Measurements from ENCODE around the gene DNAJC12. TPM values are rescaled to one million over a fixed set of nuclear protein-coding genes. Genes with fewer than 3 reads are reported as not detected.
A peak's percentile ranks its signal among the peaks of the same experiment; 100 is the strongest.

Gene DNAJC12
- polyA plus RNA-seq, 2 of the 4 experiments (the other 2 are of a cell fraction) = 19.1 to 80.0 TPM

GRCh38 chr10:67790534-67791408 lies 47.2 kb downstream of the DNAJC12 start:
- FAIRE-seq (no peak), ATAC-seq (no peak), DNase-seq (ENCODE audit: low read depth in 1 of 2, low spot score in 1 of 2) (peak in 1 of 2 experiments; percentile 55)
- WGBS (ENCODE audit: missing lambda C conversion rate) = 59% methylated on average over 6 of the region's 6 CpGs
- Histone ChIP-seq H3K4me2 (peak overlapping the region; percentile 32), H3K27ac (peak overlapping the region; percentile 67 to 81), H3K9me3 (no peaks in the 10 kb centered on the region), H3K4me3 (no peak overlapping the region), H3K4me1 (peaks cover 41% of the 10 kb centered on the region)
- ChIA-PET POLR2A (no interaction called here), CTCF (interaction anchor here (0.7 to 3.8 kb wide), 4 partner anchors 12 to 511 kb away, joined by 3 to 49 read pairs (median 8); partner anchors contain the start of gene SIRT1)
- TF ChIP-seq POLR2AphosphoS2 (conservative IDR thresholded peaks at IDR 0.05; ENCODE audit: low read length) = no peak
- TF ChIP-seq CEBPB (IDR thresholded peaks at IDR 0.05) = peak; percentile 67 to 75
- TF ChIP-seq ZFP36 (IDR thresholded peaks at IDR 0.05; ENCODE audit: borderline replicate concordance, partially characterized antibody) = no peak
- no peak for TF ChIP-seq FOSB (CRISPR knock-in tag; IDR thresholded peaks at IDR 0.05)
- TF ChIP-seq FOSL2 (IDR thresholded peaks at IDR 0.05) = no peak
- TF ChIP-seq FOSL2 (CRISPR knock-in tag; IDR thresholded peaks at IDR 0.05) = 0 out of 2 replicates have a peak, but pooled peaks have one; percentile 7

- Histone ChIP-seq H3K27ac (peak overlapping the region; percentile 21 to 57; a peak in 4 of 6 replicates), H3K4me2 (no peak overlapping the region), H3K9me3 (no peaks in the 10 kb centered on the region), H3K4me3 (no peak overlapping the region), H3K4me1 (peaks cover 41% of the 10 kb centered on the region)
- ChIA-PET CTCF (interaction anchor here (0.5 to 3.8 kb wide), 7 partner anchors 11 to 96 kb away, joined by 3 to 49 read pairs (median 5); partner anchors contain the start of gene SIRT1), POLR2A (no interaction called here)
- 94% methylated on average over 2 of the region's 2 CpGs for WGBS (ENCODE audit: missing lambda C conversion rate)
- FAIRE-seq (no peak), DNase-seq (ENCODE audit: low read depth in 1 of 2, low spot score in 1 of 2) (no peak), ATAC-seq (no peak)
- TF ChIP-seq ATOH8 (CRISPR knock-in tag; IDR thresholded peaks at IDR 0.05; ENCODE audit: low read depth) (no peak), BHLHE40 (IDR thresholded peaks at IDR 0.05; ENCODE audit: low read depth, low read length) (no peak), MYC (IDR thresholded peaks at IDR 0.05; ENCODE audit: borderline replicate concordance, low read length) (no peak), MAFK (IDR thresholded peaks at IDR 0.05; ENCODE audit: partially characterized antibody) (no peak), RAD21 (conservative IDR thresholded peaks at IDR 0.05 in 1 of 2, IDR thresholded peaks at IDR 0.05 in 1 of 2) (no peak), NPAS2 (CRISPR knock-in tag; IDR thresholded peaks at IDR 0.05; ENCODE audit: borderline replicate concordance) (no peak), EP300 (IDR thresholded peaks at IDR 0.05) (no peak), SMC3 (IDR thresholded peaks at IDR 0.05) (no peak), SREBF2 (IDR thresholded peaks at IDR 0.05) (no peak), FOSB (CRISPR knock-in tag; IDR thresholded peaks at IDR 0.05) (no peak)
Measured at GRCh38 chr10:67789769-67790168, 48.2 kb downstream of the DNAJC12 start.

GRCh38 chr10:67788028-67788886 lies 49.7 kb downstream of the DNAJC12 start:
- DNase-seq (ENCODE audit: low read depth in 1 of 2, low spot score in 1 of 2) (peak; percentile 77), FAIRE-seq (no peak), ATAC-seq (peak; percentile 91 to 95)
- Histone ChIP-seq H3K27ac (peak overlapping the region; percentile 57 to 69), H3K4me3 (no peak overlapping the region), H3K4me1 (peaks cover 32% of the 10 kb centered on the region), H3K4me2 (peak overlapping the region; percentile 69), H3K9me3 (no peaks in the 10 kb centered on the region)
- POLR2A ChIA-PET = interaction anchor here (0.6 to 1.1 kb wide), 6 partner anchors 14 to 544 kb away, joined by 3 to 6 read pairs (median 6); partner anchors contain the start of genes DNAJC12, HNRNPH3 and SIRT1
- CTCF ChIA-PET = interaction anchor here (0.6 to 3.8 kb wide), 56 partner anchors 10 to 692 kb away, joined by 3 to 49 read pairs (median 5); partner anchors contain the start of genes DNAJC12 and SIRT1
- 27% methylated on average over 15 of the region's 15 CpGs for WGBS (ENCODE audit: missing lambda C conversion rate)
- TF ChIP-seq HOXA7 (CRISPR knock-in tag; IDR thresholded peaks at IDR 0.05) (no peak), PHF8 (IDR thresholded peaks at IDR 0.05; ENCODE audit: borderline replicate concordance, low read depth) (no peak), HDAC2 (IDR thresholded peaks at IDR 0.05) (no peak), MAX (IDR thresholded peaks at IDR 0.05) (no peak), GATA3 (IDR thresholded peaks at IDR 0.05; ENCODE audit: borderline replicate concordance) (no peak), FOXS1 (CRISPR knock-in tag; IDR thresholded peaks at IDR 0.05) (no peak), RAD21 (conservative IDR thresholded peaks at IDR 0.05 in 1 of 2, IDR thresholded peaks at IDR 0.05 in 1 of 2) (peak; percentile 86 to 93), CEBPB (IDR thresholded peaks at IDR 0.05) (no peak), RFX5 (IDR thresholded peaks at IDR 0.05) (no peak), HOXB5 (CRISPR knock-in tag; IDR thresholded peaks at IDR 0.05) (no peak), SREBF2 (IDR thresholded peaks at IDR 0.05) (no peak), SMC3 (IDR thresholded peaks at IDR 0.05) (peak; percentile 86), JUNB (IDR thresholded peaks at IDR 0.05) (no peak), ATOH8 (CRISPR knock-in tag; IDR thresholded peaks at IDR 0.05; ENCODE audit: low read depth) (no peak), ZFP36 (IDR thresholded peaks at IDR 0.05; ENCODE audit: borderline replicate concordance, partially characterized antibody) (no peak), RCOR1 (IDR thresholded peaks at IDR 0.05; ENCODE audit: low read depth, low read length) (no peak)
- TF ChIP-seq, protein P1, sequence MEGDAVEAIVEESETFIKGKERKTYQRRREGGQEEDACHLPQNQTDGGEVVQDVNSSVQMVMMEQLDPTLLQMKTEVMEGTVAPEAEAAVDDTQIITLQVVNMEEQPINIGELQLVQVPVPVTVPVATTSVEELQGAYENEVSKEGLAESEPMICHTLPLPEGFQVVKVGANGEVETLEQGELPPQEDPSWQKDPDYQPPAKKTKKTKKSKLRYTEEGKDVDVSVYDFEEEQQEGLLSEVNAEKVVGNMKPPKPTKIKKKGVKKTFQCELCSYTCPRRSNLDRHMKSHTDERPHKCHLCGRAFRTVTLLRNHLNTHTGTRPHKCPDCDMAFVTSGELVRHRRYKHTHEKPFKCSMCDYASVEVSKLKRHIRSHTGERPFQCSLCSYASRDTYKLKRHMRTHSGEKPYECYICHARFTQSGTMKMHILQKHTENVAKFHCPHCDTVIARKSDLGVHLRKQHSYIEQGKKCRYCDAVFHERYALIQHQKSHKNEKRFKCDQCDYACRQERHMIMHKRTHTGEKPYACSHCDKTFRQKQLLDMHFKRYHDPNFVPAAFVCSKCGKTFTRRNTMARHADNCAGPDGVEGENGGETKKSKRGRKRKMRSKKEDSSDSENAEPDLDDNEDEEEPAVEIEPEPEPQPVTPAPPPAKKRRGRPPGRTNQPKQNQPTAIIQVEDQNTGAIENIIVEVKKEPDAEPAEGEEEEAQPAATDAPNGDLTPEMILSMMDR (IDR thresholded peaks at IDR 0.05) = peak; percentile 81
- TF ChIP-seq, protein P2, sequence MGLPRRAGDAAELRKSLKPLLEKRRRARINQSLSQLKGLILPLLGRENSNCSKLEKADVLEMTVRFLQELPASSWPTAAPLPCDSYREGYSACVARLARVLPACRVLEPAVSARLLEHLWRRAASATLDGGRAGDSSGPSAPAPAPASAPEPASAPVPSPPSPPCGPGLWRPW (IDR thresholded peaks at IDR 0.05) = no peak

Measured in A549 (cell line).